Mesodermal cell (in vitro differentiated cells): ENCODE data around the gene PCYT1B. TPM values are rescaled to one million over a fixed set of nuclear protein-coding genes. Genes with fewer than 3 reads are reported as not detected.
A peak's percentile ranks its signal among the peaks of the same experiment; 100 is the strongest.

Experiments
- H3K27ac ChIP-seq: 2 replicates; pipeline ENCODE4 v1.7.0; 2013; ENCODE audit warnings: mild to moderate bottlenecking, low read depth, low read length, moderate library complexity; ENCODE audit not compliant: severe bottlenecking
- H3K36me3 ChIP-seq: 2 replicates; pipeline ENCODE4 v1.7.1; 2013; ENCODE audit warnings: mild to moderate bottlenecking, low read length, moderate library complexity; ENCODE audit not compliant: control insufficient read depth, insufficient read depth
- H3K4me1 ChIP-seq: one replicate; pipeline ENCODE4 v1.7.1; 2013; ENCODE audit warnings: mild to moderate bottlenecking, low read length; ENCODE audit not compliant: insufficient read depth, control insufficient read depth, poor library complexity, severe bottlenecking
- H3K4me3 ChIP-seq: 2 replicates; pipeline ENCODE4 v1.7.0; 2013; ENCODE audit warnings: low read length, control low read depth, mild to moderate bottlenecking; ENCODE audit not compliant: insufficient read depth, poor library complexity, severe bottlenecking; ENCODE audit errors: extremely low read depth
- H3K9me3 ChIP-seq: 2 replicates; pipeline ENCODE4 v1.7.1; 2013; ENCODE audit warnings: mild to moderate bottlenecking, low read length, moderate library complexity; ENCODE audit not compliant: control insufficient read depth
- WGBS, 2 experiments: methylation state at CpG; one replicate each; pipeline ENCODE4 v1.1.5; 2013; ENCODE audit warnings: missing lambda C conversion rate in 2 of 2; ENCODE audit not compliant: insufficient coverage in 2 of 2; 5-methylcytosine and 5-hydroxymethylcytosine counted together
- polyA plus RNA-seq, 2 experiments: library from polyadenylated mRNA; stranded (reverse); fragments of 50-300 nt; gene quantifications; one replicate each; pipeline ENCODE4 v1.2.3, GENCODE V29; 2013

The PCYT1B gene
- polyA plus RNA-seq (2013, experiment 1 of 2) = 9.2 TPM
- 10.1 TPM for polyA plus RNA-seq (2013, experiment 2 of 2)

DNA sequence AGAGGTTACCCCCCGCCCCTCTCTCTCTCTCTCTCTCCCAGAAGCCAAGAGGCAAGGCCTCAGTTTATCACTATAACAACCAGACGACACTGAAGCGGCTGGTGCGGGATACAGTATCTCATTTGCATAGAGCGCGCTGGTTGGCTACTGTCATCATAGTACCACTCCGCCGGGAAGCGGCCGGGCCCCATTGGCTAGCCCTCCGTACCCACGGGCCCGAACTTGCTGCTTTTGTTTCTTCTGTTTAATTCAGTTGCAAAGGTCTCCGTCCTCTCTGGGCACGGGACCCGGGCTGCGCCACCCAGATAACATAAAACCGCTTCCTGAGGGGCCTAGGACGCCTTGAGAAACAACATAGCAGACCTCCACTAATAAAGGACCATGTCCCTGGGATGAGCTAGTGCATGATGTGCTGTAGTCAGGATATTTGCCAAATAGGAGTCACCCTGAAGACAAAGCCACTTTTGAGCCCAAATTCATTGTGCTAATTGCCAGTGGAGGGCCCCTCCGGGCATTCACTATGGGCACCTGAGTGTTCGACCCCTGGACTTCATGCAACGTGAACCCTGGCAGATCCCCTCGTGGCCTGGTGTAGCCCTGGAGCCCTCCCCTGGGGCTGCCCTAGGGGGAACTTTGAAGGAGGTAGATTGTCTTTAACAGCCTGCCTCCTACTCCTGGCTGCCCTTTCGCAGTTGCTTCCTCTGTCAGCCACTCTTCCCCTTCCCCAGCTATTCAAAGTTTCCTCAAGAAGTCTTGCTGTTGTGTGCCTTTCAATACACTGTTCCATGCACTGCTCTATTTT lies at the start of gene PCYT1B:
PCYT1B (minus strand) TSS at position 91 of the 802 bp plus-strand sequence. CDS start 242 bp downstream, outside the sequence.
- Histone ChIP-seq H3K4me3 (peak within 1 kb of the TSS; percentile 41), H3K27ac (peak within 1 kb of the TSS; percentile 78), H3K36me3 (no peaks in the 10 kb centered on the region), H3K9me3 (no peaks in the 10 kb centered on the region), H3K4me1 (no peaks in the 10 kb centered on the region)
- WGBS, 2 experiments = 0 to 10% methylated on average over 6 to 13 of the region's 24 CpGs

GRCh38 chrX:24696294-24696693 lies 49.1 kb upstream of the PCYT1B start:
- Histone ChIP-seq H3K4me3 (no peak overlapping the region), H3K9me3 (no peaks in the 10 kb centered on the region), H3K36me3 (peaks cover 15% of the 10 kb centered on the region), H3K4me1 (no peaks in the 10 kb centered on the region), H3K27ac (no peak overlapping the region)
- WGBS, 2 experiments = 85 to 87% methylated on average over 3 to 4 of the region's 6 CpGs

GRCh38 chrX:24694825-24695224 lies 47.7 kb upstream of the PCYT1B start:
- H3K9me3 ChIP-seq = no peaks in the 10 kb centered on the region
- no peak overlapping the region for H3K27ac ChIP-seq
- peak overlapping the region; percentile 58 for H3K4me3 ChIP-seq
- H3K4me1 ChIP-seq = no peaks in the 10 kb centered on the region
- peaks cover 15% of the 10 kb centered on the region for H3K36me3 ChIP-seq
- WGBS, 2 experiments = no CpG with 5 or more reads among the region's 6 CpGs

GRCh38 chrX:24693453-24694202 lies 46.5 kb upstream of the PCYT1B start, which contains the start of gene POLA1:
Gene POLA1 (plus strand): TSS chrX:24693918. CDS start chrX:24693962, 44 bp downstream.
- no peaks in the 10 kb centered on the region for H3K4me1 ChIP-seq
- H3K36me3 ChIP-seq = peaks cover 7% of the 10 kb centered on the region
- H3K27ac ChIP-seq = peak within 1 kb of the TSS; percentile 36
- H3K9me3 ChIP-seq = no peaks in the 10 kb centered on the region
- 0 to 1% methylated on average over 11 to 25 of the region's 70 CpGs for WGBS, 2 experiments
- peak within 1 kb of the TSS; percentile 58 for H3K4me3 ChIP-seq

GRCh38 chrX:24692305-24692704 lies 45.2 kb upstream of the PCYT1B start:
- Histone ChIP-seq H3K4me3 (no peak overlapping the region), H3K9me3 (no peaks in the 10 kb centered on the region), H3K36me3 (peaks cover 7% of the 10 kb centered on the region), H3K27ac (no peak overlapping the region), H3K4me1 (no peaks in the 10 kb centered on the region)
- WGBS, 2 experiments = no CpG with 5 or more reads among the region's 4 CpGs

DNA sequence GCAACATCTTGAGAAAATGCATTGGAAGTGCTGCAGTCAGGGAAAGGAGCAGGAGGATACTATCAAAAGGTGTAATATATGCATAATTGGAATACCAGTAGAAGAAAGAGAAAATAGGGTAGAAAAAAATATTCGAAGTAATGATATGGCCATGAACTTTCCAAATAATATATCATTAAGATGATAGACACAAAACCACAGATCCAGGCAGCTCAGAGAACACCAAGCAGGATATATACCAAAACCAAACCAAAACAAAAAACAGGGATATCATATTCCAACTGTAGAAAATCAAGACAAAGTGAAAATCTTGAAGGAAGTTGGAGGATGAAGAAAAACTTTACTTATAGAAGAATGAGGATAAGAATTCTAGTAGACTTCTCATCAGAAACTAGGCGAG lies 36.9 kb upstream of the PCYT1B start:
- no CpG with 5 or more reads among the region's 2 CpGs for WGBS, 2 experiments
- no peaks in the 10 kb centered on the region for H3K36me3 ChIP-seq
- H3K4me3 ChIP-seq = no peak overlapping the region
- no peaks in the 10 kb centered on the region for H3K4me1 ChIP-seq
- H3K9me3 ChIP-seq = no peaks in the 10 kb centered on the region
- no peak overlapping the region for H3K27ac ChIP-seq

GRCh38 chrX:24682739-24683432 lies 35.7 kb upstream of the PCYT1B start:
- Histone ChIP-seq H3K9me3 (no peaks in the 10 kb centered on the region), H3K36me3 (no peaks in the 10 kb centered on the region), H3K4me3 (no peak overlapping the region), H3K27ac (no peak overlapping the region), H3K4me1 (no peaks in the 10 kb centered on the region)
- WGBS, 2 experiments = 95 to 100% methylated on average over 3 to 4 of the region's 7 CpGs

GRCh38 chrX:24676403-24677024 lies 29.4 kb upstream of the PCYT1B start:
- Histone ChIP-seq H3K9me3 (no peaks in the 10 kb centered on the region), H3K27ac (no peak overlapping the region), H3K4me1 (no peaks in the 10 kb centered on the region), H3K4me3 (no peak overlapping the region), H3K36me3 (no peaks in the 10 kb centered on the region)
- WGBS, 2 experiments = 30 to 40% methylated on average over 2 of the region's 5 CpGs

GRCh38 chrX:24673424-24673823 lies 26.3 kb upstream of the PCYT1B start:
- WGBS, 2 experiments = no CpG with 5 or more reads among the region's 2 CpGs
- Histone ChIP-seq H3K27ac (peak overlapping the region; percentile 75), H3K36me3 (no peaks in the 10 kb centered on the region), H3K9me3 (no peaks in the 10 kb centered on the region), H3K4me3 (no peak overlapping the region), H3K4me1 (no peaks in the 10 kb centered on the region)

DNA sequence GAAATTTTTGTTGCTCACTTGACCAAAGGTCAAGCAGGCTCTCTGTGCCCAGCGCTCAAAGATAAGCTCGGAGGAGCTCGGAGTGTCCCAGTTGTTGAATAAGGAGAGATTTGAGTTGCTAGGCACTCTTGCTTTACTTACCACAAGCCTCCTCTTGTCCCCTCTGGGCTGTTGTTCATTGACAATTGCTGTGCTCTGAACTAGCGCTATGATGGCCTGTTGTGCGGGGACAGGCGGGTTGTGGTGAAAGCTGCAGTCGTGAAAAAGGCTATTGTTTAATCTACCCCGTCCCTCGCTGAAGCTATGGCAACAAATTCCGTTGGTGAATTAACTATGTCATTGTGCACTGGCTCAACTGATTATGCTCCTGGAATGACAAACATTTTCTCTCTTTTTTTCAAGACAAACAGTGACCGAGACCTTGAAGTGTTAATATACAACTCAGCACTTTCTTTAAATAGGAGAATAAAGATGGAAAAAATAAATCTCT lies 25.6 kb upstream of the PCYT1B start:
- Histone ChIP-seq H3K36me3 (no peaks in the 10 kb centered on the region), H3K9me3 (no peaks in the 10 kb centered on the region), H3K4me1 (peaks cover 3% of the 10 kb centered on the region), H3K4me3 (no peak overlapping the region), H3K27ac (peak overlapping the region; percentile 75)
- 21% methylated on average over 3 of the region's 11 CpGs; no CpG with 5 or more reads in 1 of the 2 experiments for WGBS, 2 experiments
